ENCODE data around the gene CNTNAP2. TPM values are rescaled to one million over a fixed set of nuclear protein-coding genes. Genes with fewer than 3 reads are reported as not detected.

CNTNAP2 gene
- total RNA-seq, 3 donors from 2014 or later (not counting 1 experiment from before 2014, with no cell fraction given) = 0.18 to 1.1 TPM; not detected in 1

GRCh38 chr7:148021507-148022045 is 1905.0 kb downstream of the CNTNAP2 start:
- no peaks in the 10 kb centered on the region for H3K36me3 Mint-ChIP-seq
- TF ChIP-seq, protein P1, sequence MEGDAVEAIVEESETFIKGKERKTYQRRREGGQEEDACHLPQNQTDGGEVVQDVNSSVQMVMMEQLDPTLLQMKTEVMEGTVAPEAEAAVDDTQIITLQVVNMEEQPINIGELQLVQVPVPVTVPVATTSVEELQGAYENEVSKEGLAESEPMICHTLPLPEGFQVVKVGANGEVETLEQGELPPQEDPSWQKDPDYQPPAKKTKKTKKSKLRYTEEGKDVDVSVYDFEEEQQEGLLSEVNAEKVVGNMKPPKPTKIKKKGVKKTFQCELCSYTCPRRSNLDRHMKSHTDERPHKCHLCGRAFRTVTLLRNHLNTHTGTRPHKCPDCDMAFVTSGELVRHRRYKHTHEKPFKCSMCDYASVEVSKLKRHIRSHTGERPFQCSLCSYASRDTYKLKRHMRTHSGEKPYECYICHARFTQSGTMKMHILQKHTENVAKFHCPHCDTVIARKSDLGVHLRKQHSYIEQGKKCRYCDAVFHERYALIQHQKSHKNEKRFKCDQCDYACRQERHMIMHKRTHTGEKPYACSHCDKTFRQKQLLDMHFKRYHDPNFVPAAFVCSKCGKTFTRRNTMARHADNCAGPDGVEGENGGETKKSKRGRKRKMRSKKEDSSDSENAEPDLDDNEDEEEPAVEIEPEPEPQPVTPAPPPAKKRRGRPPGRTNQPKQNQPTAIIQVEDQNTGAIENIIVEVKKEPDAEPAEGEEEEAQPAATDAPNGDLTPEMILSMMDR (IDR thresholded peaks at IDR 0.05) = no peak

GRCh38 chr7:148022832-148023231 is 1906.2 kb downstream of the CNTNAP2 start:
- no peaks in the 10 kb centered on the region for H3K4me1 Mint-ChIP-seq
- no peaks in the 10 kb centered on the region for H3K9me3 ChIP-seq (ENCODE audit: control insufficient read depth, insufficient read depth, low read length)
- TF ChIP-seq, protein P1 (IDR thresholded peaks at IDR 0.05) = no peak
- no peaks in the 10 kb centered on the region for H3K4me1 ChIP-seq (ENCODE audit: control insufficient read depth, insufficient read depth, low read length)
- peaks cover 3 to 5% of the 10 kb centered on the region in 2 donors for H3K9me3 Mint-ChIP-seq
- no peaks in the 10 kb centered on the region for H3K36me3 ChIP-seq (ENCODE audit: control insufficient read depth, insufficient read depth, low read length)
- H3K27me3 Mint-ChIP-seq (ENCODE audit: low read depth in 2 of 2) = no peaks in the 10 kb centered on the region
- no peak overlapping the region for H3K27ac Mint-ChIP-seq
- no peaks in the 10 kb centered on the region for H3K27me3 ChIP-seq (ENCODE audit: control insufficient read depth, insufficient read depth, low read length)
- H3K36me3 Mint-ChIP-seq = no peaks in the 10 kb centered on the region
- H3K4me3 Mint-ChIP-seq = no peak overlapping the region
- no peak for ATAC-seq
- H3K27ac ChIP-seq (ENCODE audit: low read length) = no peak overlapping the region
- intact Hi-C loops (cut with micrococcal nuclease) = no loop called here
- 92% methylated on average over 9 of the region's 9 CpGs for WGBS (ENCODE audit: insufficient coverage)
- DNase-seq = no peak
- H3K4me3 ChIP-seq (ENCODE audit: low read length) = no peak overlapping the region

More at GRCh38 chr7:148021507-148022045, 1905.0 kb downstream of the CNTNAP2 start:
- no peak overlapping the region for H3K4me3 Mint-ChIP-seq
- no peak overlapping the region for H3K27ac Mint-ChIP-seq
- H3K9me3 ChIP-seq (ENCODE audit: control insufficient read depth, insufficient read depth, low read length) = no peaks in the 10 kb centered on the region
- intact Hi-C loops (cut with micrococcal nuclease) = no loop called here
- no peaks in the 10 kb centered on the region for H3K27me3 Mint-ChIP-seq (ENCODE audit: low read depth in 2 of 2)
- H3K4me1 Mint-ChIP-seq = no peaks in the 10 kb centered on the region
- WGBS (ENCODE audit: insufficient coverage) = 90% methylated on average over 17 of the region's 17 CpGs
- ATAC-seq (no peak), DNase-seq (no peak)
- H3K4me1 ChIP-seq (ENCODE audit: control insufficient read depth, insufficient read depth, low read length) = no peaks in the 10 kb centered on the region
- H3K36me3 ChIP-seq (ENCODE audit: control insufficient read depth, insufficient read depth, low read length) = no peaks in the 10 kb centered on the region
- peaks cover 3 to 5% of the 10 kb centered on the region in 2 donors for H3K9me3 Mint-ChIP-seq
- H3K27ac ChIP-seq (ENCODE audit: low read length) = no peak overlapping the region
- H3K27me3 ChIP-seq (ENCODE audit: control insufficient read depth, insufficient read depth, low read length) = no peaks in the 10 kb centered on the region
- H3K4me3 ChIP-seq (ENCODE audit: low read length) = no peak overlapping the region

GRCh38 chr7:148026713-148027112 is 1910.1 kb downstream of the CNTNAP2 start:
- intact Hi-C loops (cut with micrococcal nuclease) = no loop called here
- 38% methylated on average over 3 of the region's 5 CpGs for WGBS (ENCODE audit: insufficient coverage)
- H3K9me3 Mint-ChIP-seq = peaks cover 0 to 2% of the 10 kb centered on the region in 2 donors
- H3K27me3 Mint-ChIP-seq (ENCODE audit: low read depth in 2 of 2) = no peaks in the 10 kb centered on the region
- no peaks in the 10 kb centered on the region for H3K27me3 ChIP-seq (ENCODE audit: control insufficient read depth, insufficient read depth, low read length)
- no peaks in the 10 kb centered on the region for H3K4me1 Mint-ChIP-seq
- no peak overlapping the region for H3K27ac Mint-ChIP-seq
- H3K27ac ChIP-seq (ENCODE audit: low read length) = no peak overlapping the region
- no peaks in the 10 kb centered on the region for H3K9me3 ChIP-seq (ENCODE audit: control insufficient read depth, insufficient read depth, low read length)
- H3K36me3 Mint-ChIP-seq = no peaks in the 10 kb centered on the region
- no peak overlapping the region for H3K4me3 ChIP-seq (ENCODE audit: low read length)
- ATAC-seq (no peak), DNase-seq (no peak)
- TF ChIP-seq, protein P1 (IDR thresholded peaks at IDR 0.05) = no peak
- H3K4me3 Mint-ChIP-seq = no peak overlapping the region
- no peaks in the 10 kb centered on the region for H3K4me1 ChIP-seq (ENCODE audit: control insufficient read depth, insufficient read depth, low read length)
- no peaks in the 10 kb centered on the region for H3K36me3 ChIP-seq (ENCODE audit: control insufficient read depth, insufficient read depth, low read length)

DNA sequence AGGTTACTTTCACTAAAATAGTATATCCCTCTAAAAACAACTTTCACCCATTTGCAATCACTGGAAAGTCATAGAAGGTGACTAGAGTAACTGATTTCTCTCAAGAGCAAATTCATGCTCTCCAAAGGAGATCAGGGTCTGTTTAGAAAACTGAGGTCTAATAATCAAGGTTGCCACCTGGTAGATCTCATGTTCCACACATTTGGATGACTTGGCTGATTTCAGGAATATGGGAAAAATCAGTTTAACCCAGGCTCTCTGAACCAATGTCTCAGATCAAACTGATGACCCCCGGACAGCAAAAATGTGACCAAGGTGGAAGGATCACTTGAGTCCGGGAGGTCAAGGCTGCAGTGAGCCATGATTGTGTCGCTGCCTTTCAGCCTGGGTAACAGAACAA is 1911.6 kb downstream of the CNTNAP2 start:
- H3K36me3 Mint-ChIP-seq = no peaks in the 10 kb centered on the region
- Histone ChIP-seq H3K4me1 (ENCODE audit: control insufficient read depth, insufficient read depth, low read length) (no peaks in the 10 kb centered on the region), H3K9me3 (ENCODE audit: control insufficient read depth, insufficient read depth, low read length) (no peaks in the 10 kb centered on the region), H3K27me3 (ENCODE audit: control insufficient read depth, insufficient read depth, low read length) (no peaks in the 10 kb centered on the region), H3K4me3 (ENCODE audit: low read length) (no peak overlapping the region), H3K27ac (ENCODE audit: low read length) (no peak overlapping the region), H3K36me3 (ENCODE audit: control insufficient read depth, insufficient read depth, low read length) (no peaks in the 10 kb centered on the region)
- ATAC-seq = no peak
- DNase-seq = no peak
- no peaks in the 10 kb centered on the region for H3K27me3 Mint-ChIP-seq (ENCODE audit: low read depth in 2 of 2)
- no peaks in the 10 kb centered on the region for H3K4me1 Mint-ChIP-seq
- no peak overlapping the region for H3K4me3 Mint-ChIP-seq
- no peaks in the 10 kb centered on the region for H3K9me3 Mint-ChIP-seq
- TF ChIP-seq, protein P1 (IDR thresholded peaks at IDR 0.05) = no peak
- intact Hi-C loops (cut with micrococcal nuclease) = no loop called here
- 93% methylated on average over 2 of the region's 3 CpGs for WGBS (ENCODE audit: insufficient coverage)
- no peak overlapping the region for H3K27ac Mint-ChIP-seq

Data from natural killer cell (primary cell).